Right atrium auricular region (tissue), 2 donors: Measurements from ENCODE around the gene WDR1. TPM values are rescaled to one million over a fixed set of nuclear protein-coding genes. Genes with fewer than 3 reads are reported as not detected.

Experiments
- DNase-seq: peaks from one replicate; pipeline ENCODE4 v3.0.0-alpha.2; 2019; ENCODE audit warnings: low spot score
- H3K27ac ChIP-seq, 2 donors: fragments of 200-600 bp; sonication (generic); 1 replicate in 1 of 2; 2 replicates in 1 of 2; pipeline ENCODE4 v1.5.1; 2016 to 2019
- H3K27me3 ChIP-seq, 2 donors: fragments of 200-600 bp; sonication (generic); one replicate each; pipeline versions ENCODE4 v1.5.1 to v1.6.0; 2017 to 2019
- H3K36me3 ChIP-seq: fragments of 200-600 bp; sonication (generic); one replicate; pipeline ENCODE4 v1.5.1; 2016
- H3K4me1 ChIP-seq, 2 donors: fragments of 200-600 bp; sonication (generic); one replicate each; pipeline versions ENCODE4 v1.5.1 to v1.6.0; 2017 to 2019
- H3K4me3 ChIP-seq, 2 donors: fragments of 200-600 bp; sonication (generic); 1 replicate in 1 of 2; 2 replicates in 1 of 2; pipeline ENCODE4 v1.5.1; 2017 to 2019; ENCODE audit warnings: mild to moderate bottlenecking in 1 of 2, moderate library complexity in 1 of 2
- H3K9me3 ChIP-seq, 2 donors: fragments of 200-600 bp; sonication (generic); one replicate each; pipeline ENCODE4 v1.5.1; 2019
- total RNA-seq, 2 donors: library from RNA; depleted of rRNA; stranded (reverse); fragments of >200 nt; gene quantifications; one replicate each; pipeline ENCODE4 v1.1.0, GENCODE V29; 2016
- TF ChIP-seq, protein P1 (sequence below), 2 donors: fragments of 200-600 bp; sonication (generic); IDR thresholded peaks; one replicate each; pipeline ENCODE4 v1.5.1; 2019; ENCODE audit warnings: antibody characterized with exemption in 2 of 2

Gene WDR1
- total RNA-seq, 2 donors from 2014 or later: 109 to 216 TPM

DNA sequence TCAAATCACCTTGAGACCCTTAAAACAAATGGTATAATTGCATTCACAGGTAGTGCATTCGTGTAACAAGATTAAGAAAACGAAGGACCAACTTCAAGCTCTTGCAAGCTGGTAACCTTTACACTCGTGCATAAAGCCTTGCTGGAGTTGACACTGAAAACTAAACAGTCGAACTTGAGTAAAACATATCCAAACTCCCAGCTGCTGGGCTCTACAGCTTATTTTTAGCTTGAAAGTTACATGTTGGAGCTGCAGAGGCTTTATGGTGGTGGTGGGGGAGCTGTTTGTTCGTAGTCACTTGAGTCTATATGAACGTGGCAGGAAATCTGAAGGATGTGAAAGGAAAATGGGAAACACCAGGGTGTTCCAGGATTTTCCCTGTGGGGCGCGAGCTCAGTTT is 2.7 kb upstream of the WDR1 start:
- no peaks in the 10 kb centered on the region for H3K9me3 ChIP-seq
- no peak for DNase-seq
- no peaks in the 10 kb centered on the region for H3K27me3 ChIP-seq
- TF ChIP-seq, protein P1, sequence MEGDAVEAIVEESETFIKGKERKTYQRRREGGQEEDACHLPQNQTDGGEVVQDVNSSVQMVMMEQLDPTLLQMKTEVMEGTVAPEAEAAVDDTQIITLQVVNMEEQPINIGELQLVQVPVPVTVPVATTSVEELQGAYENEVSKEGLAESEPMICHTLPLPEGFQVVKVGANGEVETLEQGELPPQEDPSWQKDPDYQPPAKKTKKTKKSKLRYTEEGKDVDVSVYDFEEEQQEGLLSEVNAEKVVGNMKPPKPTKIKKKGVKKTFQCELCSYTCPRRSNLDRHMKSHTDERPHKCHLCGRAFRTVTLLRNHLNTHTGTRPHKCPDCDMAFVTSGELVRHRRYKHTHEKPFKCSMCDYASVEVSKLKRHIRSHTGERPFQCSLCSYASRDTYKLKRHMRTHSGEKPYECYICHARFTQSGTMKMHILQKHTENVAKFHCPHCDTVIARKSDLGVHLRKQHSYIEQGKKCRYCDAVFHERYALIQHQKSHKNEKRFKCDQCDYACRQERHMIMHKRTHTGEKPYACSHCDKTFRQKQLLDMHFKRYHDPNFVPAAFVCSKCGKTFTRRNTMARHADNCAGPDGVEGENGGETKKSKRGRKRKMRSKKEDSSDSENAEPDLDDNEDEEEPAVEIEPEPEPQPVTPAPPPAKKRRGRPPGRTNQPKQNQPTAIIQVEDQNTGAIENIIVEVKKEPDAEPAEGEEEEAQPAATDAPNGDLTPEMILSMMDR (IDR thresholded peaks at IDR 0.05): no peak
- peaks cover 0 to 34% of the 10 kb centered on the region in 2 donors for H3K4me1 ChIP-seq
- no peak overlapping the region for H3K4me3 ChIP-seq
- H3K27ac ChIP-seq: no peak overlapping the region
- H3K36me3 ChIP-seq: peaks cover 17% of the 10 kb centered on the region

DNA sequence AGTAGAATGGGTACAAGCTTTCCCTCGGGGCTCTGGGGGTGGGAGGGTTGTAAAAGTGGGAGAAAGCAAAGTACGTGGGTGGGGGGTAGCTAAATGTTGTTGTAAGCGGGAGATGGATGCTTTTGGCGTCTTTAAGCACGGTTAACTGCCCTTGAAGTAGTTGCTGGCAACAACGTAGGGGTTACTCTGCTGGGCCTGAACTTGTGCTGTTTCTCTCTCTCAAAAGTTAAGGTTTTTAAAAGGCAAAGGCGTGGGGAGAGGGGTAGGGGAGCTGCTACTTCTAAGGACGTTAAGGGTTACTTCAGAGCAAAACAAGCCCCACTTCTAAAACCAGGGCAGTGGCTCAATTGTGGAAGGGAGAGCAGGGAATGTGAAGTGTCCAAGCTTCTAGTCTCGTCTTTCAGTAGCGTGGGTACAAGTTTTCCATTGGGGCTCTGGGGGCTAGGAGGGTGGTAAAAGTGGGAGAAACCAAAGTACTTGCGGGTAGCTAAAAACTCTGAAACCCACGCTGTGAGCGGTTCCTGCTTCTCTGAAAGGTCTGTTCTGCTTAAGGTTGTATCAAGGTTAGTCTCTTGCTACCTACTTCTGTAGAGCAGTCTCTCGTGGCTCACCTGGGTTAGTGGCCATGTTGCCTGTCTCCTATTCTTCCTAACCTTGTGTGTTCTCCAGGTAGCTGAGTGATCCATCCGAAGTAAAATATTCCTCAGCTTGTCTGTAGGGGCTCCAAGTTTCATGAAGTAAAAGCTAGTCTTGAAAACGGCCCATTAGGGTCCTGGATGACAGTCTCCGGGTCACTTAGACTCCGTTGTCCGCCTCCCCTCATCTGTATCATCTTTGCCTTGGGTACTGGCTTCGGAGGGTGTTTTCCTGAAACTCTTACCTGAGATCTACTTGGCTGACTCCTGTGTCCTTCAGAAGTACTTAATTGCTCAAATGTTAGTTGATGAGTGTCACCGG is 1.7 kb upstream of the WDR1 start:
- H3K9me3 ChIP-seq: no peaks in the 10 kb centered on the region
- H3K27me3 ChIP-seq: no peaks in the 10 kb centered on the region
- H3K27ac ChIP-seq: peak overlapping the region; percentile 94 to 97
- H3K36me3 ChIP-seq: peaks cover 26% of the 10 kb centered on the region
- no peak for DNase-seq
- peaks cover 0 to 34% of the 10 kb centered on the region in 2 donors for H3K4me1 ChIP-seq
- H3K4me3 ChIP-seq: no peak overlapping the region
- TF ChIP-seq, protein P1 (IDR thresholded peaks at IDR 0.05): no peak

GRCh38 chr4:10117359-10118047 is 904 bp upstream of the WDR1 start:
- no peak for DNase-seq
- Histone ChIP-seq H3K27me3 (no peaks in the 10 kb centered on the region), H3K27ac (peak overlapping the region; percentile 94 to 97), H3K4me3 (peak overlapping the region; percentile 62 to 82), H3K4me1 (peaks cover 0 to 39% of the 10 kb centered on the region in 2 donors), H3K9me3 (no peaks in the 10 kb centered on the region), H3K36me3 (peaks cover 35% of the 10 kb centered on the region)
- TF ChIP-seq, protein P1 (IDR thresholded peaks at IDR 0.05): no peak

GRCh38 chr4:10115797-10116568 is 616 bp downstream of the WDR1 start:
- DNase-seq: no peak
- no peaks in the 10 kb centered on the region for H3K27me3 ChIP-seq

GRCh38 chr4:10115271-10115796 is 1.3 kb downstream of the WDR1 start:
- peaks cover 0 to 61% of the 10 kb centered on the region in 2 donors for H3K4me1 ChIP-seq
- TF ChIP-seq, protein P1 (IDR thresholded peaks at IDR 0.05): no peak
- H3K27ac ChIP-seq: peak overlapping the region; percentile 94 to 97
- DNase-seq: no peak
- H3K4me3 ChIP-seq: peak overlapping the region; percentile 82
- peaks cover 56% of the 10 kb centered on the region for H3K36me3 ChIP-seq
- H3K9me3 ChIP-seq: no peaks in the 10 kb centered on the region
- H3K27me3 ChIP-seq: no peaks in the 10 kb centered on the region

More at GRCh38 chr4:10115797-10116568, 616 bp downstream of the WDR1 start:
- H3K9me3 ChIP-seq: no peaks in the 10 kb centered on the region
- TF ChIP-seq, protein P1 (IDR thresholded peaks at IDR 0.05): no peak
- peak overlapping the region; percentile 82 for H3K4me3 ChIP-seq
- H3K36me3 ChIP-seq: peaks cover 50% of the 10 kb centered on the region
- H3K4me1 ChIP-seq: peaks cover 0 to 54% of the 10 kb centered on the region in 2 donors
- peak overlapping the region; percentile 94 to 97 for H3K27ac ChIP-seq
